Uterus (tissue), 4 donors: ENCODE data around the gene C10orf90. TPM values are rescaled to one million over a fixed set of nuclear protein-coding genes. Genes with fewer than 3 reads are reported as not detected.

Experiments
- DNase-seq, 2 donors: peaks; one replicate each; pipeline ENCODE4 v3.0.0-alpha.2; 2019 to 2020
- H3K27ac ChIP-seq, 2 donors: fragments of 200-600 bp; sonication (generic); 1 replicate in 1 of 2; 2 replicates in 1 of 2; pipeline ENCODE4 v1.5.1; 2016 to 2018
- H3K27me3 ChIP-seq, 2 donors: fragments of 200-600 bp; sonication (generic); one replicate each; pipeline ENCODE4 v1.5.1; 2018 to 2019; ENCODE audit warnings: control low read depth in 1 of 2
- H3K36me3 ChIP-seq, 2 donors: fragments of 200-600 bp; sonication (generic); one replicate each; pipeline ENCODE4 v1.5.1; 2019; ENCODE audit warnings: control low read depth in 1 of 2
- H3K4me1 ChIP-seq, 2 donors: fragments of 200-600 bp; sonication (generic); one replicate each; pipeline ENCODE4 v1.5.1; 2018 to 2019; ENCODE audit warnings: control low read depth in 1 of 2
- H3K4me3 ChIP-seq, 2 donors: fragments of 200-600 bp; sonication (generic); 1 replicate in 1 of 2; 2 replicates in 1 of 2; pipeline ENCODE4 v1.5.1; 2018 to 2019; ENCODE audit warnings: mild to moderate bottlenecking in 1 of 2
- H3K9me3 ChIP-seq, 2 donors: fragments of 200-600 bp; sonication (generic); one replicate each; pipeline ENCODE4 v1.5.1; 2019; ENCODE audit warnings: control low read depth in 1 of 2
- POLR2A ChIP-seq, 2 donors: fragments of 450-650 bp; IDR thresholded peaks; one replicate each; pipeline ENCODE4 v1.6.1; 2016; ENCODE audit warnings: antibody characterized with exemption in 2 of 2, mild to moderate bottlenecking in 1 of 2, moderate library complexity in 1 of 2
- intact Hi-C: fragments of 100-400 bp; cut with DNase I; formaldehyde crosslinking; loops from one replicate; pipeline ENCODE4 v1.15.1; 2023; ENCODE audit warnings: low total_unique reads
- total RNA-seq, 4 donors: library from RNA; depleted of rRNA in 3 of 4; stranded (reverse); fragments of >200 nt in 3 of 4; gene quantifications; one replicate each; pipeline versions ENCODE4 v1.1.0 to v1.2.4, GENCODE V29; 2014 to 2023
- TF ChIP-seq, protein P1 (sequence below), 4 experiments: fragments of 200-600 bp in 2 of 4; fragments of 450-650 bp in 2 of 4; sonication (generic) in 2 of 4; IDR thresholded peaks; one replicate each; pipeline ENCODE4 v1.5.1; 2016 to 2019; ENCODE audit warnings: antibody characterized with exemption in 4 of 4, mild to moderate bottlenecking in 2 of 4, moderate library complexity in 1 of 4
- donor health status: DM: yes; HTN: yes; CAD: no.

The C10orf90 gene
- total RNA-seq, 4 donors from 2014 or later = 0.21 TPM; not detected in 3

GRCh38 chr10:126438407-126438783 is 232.1 kb downstream of the C10orf90 start:
- Histone ChIP-seq H3K9me3 (no peaks in the 10 kb centered on the region), H3K36me3 (no peaks in the 10 kb centered on the region), H3K27me3 (no peaks in the 10 kb centered on the region), H3K27ac (no peak overlapping the region), H3K4me1 (no peaks in the 10 kb centered on the region), H3K4me3 (no peak overlapping the region)
- intact Hi-C loops = no loop called here
- DNase-seq = no peak
- no peak for TF ChIP-seq POLR2A (IDR thresholded peaks at IDR 0.05)
- TF ChIP-seq, protein P1, sequence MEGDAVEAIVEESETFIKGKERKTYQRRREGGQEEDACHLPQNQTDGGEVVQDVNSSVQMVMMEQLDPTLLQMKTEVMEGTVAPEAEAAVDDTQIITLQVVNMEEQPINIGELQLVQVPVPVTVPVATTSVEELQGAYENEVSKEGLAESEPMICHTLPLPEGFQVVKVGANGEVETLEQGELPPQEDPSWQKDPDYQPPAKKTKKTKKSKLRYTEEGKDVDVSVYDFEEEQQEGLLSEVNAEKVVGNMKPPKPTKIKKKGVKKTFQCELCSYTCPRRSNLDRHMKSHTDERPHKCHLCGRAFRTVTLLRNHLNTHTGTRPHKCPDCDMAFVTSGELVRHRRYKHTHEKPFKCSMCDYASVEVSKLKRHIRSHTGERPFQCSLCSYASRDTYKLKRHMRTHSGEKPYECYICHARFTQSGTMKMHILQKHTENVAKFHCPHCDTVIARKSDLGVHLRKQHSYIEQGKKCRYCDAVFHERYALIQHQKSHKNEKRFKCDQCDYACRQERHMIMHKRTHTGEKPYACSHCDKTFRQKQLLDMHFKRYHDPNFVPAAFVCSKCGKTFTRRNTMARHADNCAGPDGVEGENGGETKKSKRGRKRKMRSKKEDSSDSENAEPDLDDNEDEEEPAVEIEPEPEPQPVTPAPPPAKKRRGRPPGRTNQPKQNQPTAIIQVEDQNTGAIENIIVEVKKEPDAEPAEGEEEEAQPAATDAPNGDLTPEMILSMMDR (IDR thresholded peaks at IDR 0.05) = no peak

DNA sequence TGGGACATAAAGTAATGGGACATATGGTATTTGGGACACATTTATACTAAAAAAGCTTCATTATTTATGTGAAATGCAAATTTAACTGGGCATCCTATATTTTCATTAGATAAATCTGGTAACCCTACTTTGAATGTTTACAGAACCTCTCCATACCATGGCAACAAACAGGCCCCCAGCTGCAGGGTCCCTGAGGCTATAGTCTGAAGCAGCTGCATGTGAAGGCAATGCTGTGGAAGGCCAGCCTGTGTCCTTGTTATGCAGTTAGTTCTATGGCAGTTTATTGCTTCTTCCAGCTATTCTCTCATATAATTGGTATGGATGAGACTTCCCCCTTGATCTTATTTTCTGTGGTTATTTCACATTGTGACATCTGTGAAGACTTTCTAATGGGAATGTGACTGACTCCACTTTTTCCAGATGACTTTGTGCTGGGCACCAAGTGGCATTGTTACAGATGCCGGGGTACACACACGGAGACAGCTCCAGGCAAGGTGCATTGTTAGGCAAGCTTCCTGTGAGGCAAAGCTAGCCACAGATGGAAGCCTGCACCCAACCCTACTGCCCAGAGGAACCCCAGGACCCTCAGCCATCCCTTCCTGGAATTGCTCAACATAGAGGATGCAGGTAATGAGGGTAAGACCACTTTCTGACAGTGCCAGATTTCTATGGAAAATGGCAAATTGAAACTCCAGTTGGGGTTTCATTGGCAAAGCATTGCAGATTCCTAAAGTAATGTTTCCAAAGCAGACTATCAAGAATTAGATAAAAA is 232.7 kb downstream of the C10orf90 start:
- Histone ChIP-seq H3K4me3 (no peak overlapping the region), H3K9me3 (no peaks in the 10 kb centered on the region), H3K27ac (no peak overlapping the region), H3K36me3 (no peaks in the 10 kb centered on the region), H3K27me3 (no peaks in the 10 kb centered on the region), H3K4me1 (no peaks in the 10 kb centered on the region)
- intact Hi-C loops = no loop called here
- no peak for TF ChIP-seq POLR2A (IDR thresholded peaks at IDR 0.05)
- TF ChIP-seq, protein P1 (IDR thresholded peaks at IDR 0.05) = no peak
- DNase-seq = no peak

DNA sequence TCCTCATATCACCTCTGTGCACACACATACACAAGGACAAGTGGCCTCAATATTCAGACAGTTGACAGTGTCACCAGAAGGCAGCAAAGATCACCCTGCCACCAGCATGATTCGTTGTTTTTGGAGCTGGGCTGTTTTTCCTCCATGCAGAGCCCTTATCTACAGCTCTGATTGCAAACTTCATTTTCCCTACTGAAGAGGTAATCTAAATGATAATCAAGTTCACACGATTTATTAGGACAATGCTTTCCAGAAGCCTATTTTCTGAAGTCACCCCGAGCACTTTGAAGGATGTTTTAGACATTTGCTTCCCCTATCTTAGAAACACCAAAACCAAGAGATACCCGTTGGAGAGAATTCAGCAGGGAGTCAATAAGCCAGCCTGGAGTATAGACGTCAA is 236.3 kb downstream of the C10orf90 start:
- Histone ChIP-seq H3K27ac (no peak overlapping the region), H3K4me3 (no peak overlapping the region), H3K4me1 (no peaks in the 10 kb centered on the region), H3K27me3 (no peaks in the 10 kb centered on the region), H3K36me3 (no peaks in the 10 kb centered on the region), H3K9me3 (no peaks in the 10 kb centered on the region)
- no peak for TF ChIP-seq POLR2A (IDR thresholded peaks at IDR 0.05)
- TF ChIP-seq, protein P1 (IDR thresholded peaks at IDR 0.05) = no peak
- no peak for DNase-seq
- intact Hi-C loops = no loop called here

DNA sequence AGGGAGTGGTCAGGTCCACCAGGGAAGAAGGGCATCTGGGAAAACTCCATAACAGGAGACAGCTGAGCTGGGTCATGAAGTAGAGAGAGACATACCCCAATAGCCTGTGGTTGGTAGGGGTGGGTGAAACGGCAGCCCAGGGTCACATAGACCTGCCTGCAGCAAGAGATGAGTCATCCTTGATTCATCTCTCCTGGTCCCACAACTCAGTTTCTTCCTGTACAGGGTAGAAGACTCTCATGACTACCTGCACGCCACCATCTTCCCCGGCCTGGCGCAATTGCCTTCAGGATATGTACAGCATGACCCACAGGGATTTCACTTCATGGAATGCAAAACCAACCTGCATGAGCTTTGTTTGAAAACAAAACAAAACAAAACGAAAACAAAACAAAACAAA is 237.1 kb downstream of the C10orf90 start:
- H3K27ac ChIP-seq = no peak overlapping the region
- H3K36me3 ChIP-seq = no peaks in the 10 kb centered on the region
- no peak for TF ChIP-seq POLR2A (IDR thresholded peaks at IDR 0.05)
- TF ChIP-seq, protein P1 (IDR thresholded peaks at IDR 0.05) = no peak
- no peaks in the 10 kb centered on the region for H3K4me1 ChIP-seq
- intact Hi-C loops = no loop called here
- H3K27me3 ChIP-seq = no peaks in the 10 kb centered on the region
- no peak for DNase-seq
- H3K4me3 ChIP-seq = no peak overlapping the region
- H3K9me3 ChIP-seq = no peaks in the 10 kb centered on the region

- no peak for DNase-seq
- TF ChIP-seq, protein P1 (IDR thresholded peaks at IDR 0.05) = no peak
- no peak for TF ChIP-seq POLR2A (IDR thresholded peaks at IDR 0.05)
- intact Hi-C loops = no loop called here
- Histone ChIP-seq H3K4me3 (no peak overlapping the region), H3K36me3 (no peaks in the 10 kb centered on the region), H3K27me3 (no peaks in the 10 kb centered on the region), H3K27ac (no peak overlapping the region), H3K4me1 (no peaks in the 10 kb centered on the region), H3K9me3 (no peaks in the 10 kb centered on the region)
These were observed 238.0 kb downstream of the C10orf90 start for GRCh38 chr10:126432507-126432906.
